ENCODE results near the gene TAL1.

DNA sequence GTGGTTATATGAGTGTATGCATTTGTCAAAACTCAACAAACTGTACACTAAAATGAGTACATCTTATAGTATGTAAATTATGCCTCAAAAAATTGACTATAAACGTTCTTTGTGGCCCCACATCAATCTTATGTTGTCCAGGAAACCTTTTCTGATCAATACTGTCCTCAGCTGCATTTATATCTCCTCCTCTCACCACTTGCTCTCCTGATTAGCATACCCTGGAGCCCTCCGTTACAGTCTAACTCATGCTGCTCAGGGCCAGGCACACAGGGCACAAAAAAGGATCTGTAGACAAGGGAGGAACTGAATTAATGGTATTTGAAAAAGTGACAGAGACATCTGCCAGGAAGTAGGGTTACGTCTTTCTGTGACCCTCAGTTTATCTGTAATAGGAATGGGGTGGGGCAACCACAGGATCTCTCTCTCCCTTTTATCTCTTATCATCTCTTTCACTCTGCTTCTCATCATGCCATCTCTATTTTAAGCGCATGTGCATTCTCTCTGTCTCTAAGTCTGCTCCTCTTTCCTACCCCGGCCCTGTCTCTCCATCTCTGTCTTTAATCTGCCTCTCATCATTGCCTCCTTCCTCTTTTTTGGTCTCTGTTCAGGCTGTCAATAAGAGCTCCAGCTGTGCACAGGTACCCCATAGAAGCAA lies 7.0 kb upstream of the TAL1 start:
- TF ChIP-seq, protein P1, sequence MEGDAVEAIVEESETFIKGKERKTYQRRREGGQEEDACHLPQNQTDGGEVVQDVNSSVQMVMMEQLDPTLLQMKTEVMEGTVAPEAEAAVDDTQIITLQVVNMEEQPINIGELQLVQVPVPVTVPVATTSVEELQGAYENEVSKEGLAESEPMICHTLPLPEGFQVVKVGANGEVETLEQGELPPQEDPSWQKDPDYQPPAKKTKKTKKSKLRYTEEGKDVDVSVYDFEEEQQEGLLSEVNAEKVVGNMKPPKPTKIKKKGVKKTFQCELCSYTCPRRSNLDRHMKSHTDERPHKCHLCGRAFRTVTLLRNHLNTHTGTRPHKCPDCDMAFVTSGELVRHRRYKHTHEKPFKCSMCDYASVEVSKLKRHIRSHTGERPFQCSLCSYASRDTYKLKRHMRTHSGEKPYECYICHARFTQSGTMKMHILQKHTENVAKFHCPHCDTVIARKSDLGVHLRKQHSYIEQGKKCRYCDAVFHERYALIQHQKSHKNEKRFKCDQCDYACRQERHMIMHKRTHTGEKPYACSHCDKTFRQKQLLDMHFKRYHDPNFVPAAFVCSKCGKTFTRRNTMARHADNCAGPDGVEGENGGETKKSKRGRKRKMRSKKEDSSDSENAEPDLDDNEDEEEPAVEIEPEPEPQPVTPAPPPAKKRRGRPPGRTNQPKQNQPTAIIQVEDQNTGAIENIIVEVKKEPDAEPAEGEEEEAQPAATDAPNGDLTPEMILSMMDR (IDR thresholded peaks at IDR 0.05): no peak
- no peak for TF ChIP-seq EP300 (IDR thresholded peaks at IDR 0.05)

Measured in upper lobe of left lung (tissue), 4 donors.